H54 (cell line): ENCODE measurements around the gene NOSIP.
A peak's percentile ranks its signal among the peaks of the same experiment; 100 is the strongest.

Source experiments
- DNase-seq: peaks from one replicate; pipeline ENCODE4 v3.0.0; 2011; ENCODE audit warnings: low spot score, mixed read lengths; ENCODE audit not compliant: insufficient read length
- FAIRE-seq: peaks from 3 replicates; lab custom pipeline; 2011; peaks lifted over from hg19 to GRCh38; lab: Jason Lieb, UNC
- POLR2A ChIP-seq: IDR thresholded peaks from 2 replicates; pipeline ENCODE4 v1.6.1; 2011; ENCODE audit warnings: low read depth, mild to moderate bottlenecking, low read length

The NOSIP gene

DNA sequence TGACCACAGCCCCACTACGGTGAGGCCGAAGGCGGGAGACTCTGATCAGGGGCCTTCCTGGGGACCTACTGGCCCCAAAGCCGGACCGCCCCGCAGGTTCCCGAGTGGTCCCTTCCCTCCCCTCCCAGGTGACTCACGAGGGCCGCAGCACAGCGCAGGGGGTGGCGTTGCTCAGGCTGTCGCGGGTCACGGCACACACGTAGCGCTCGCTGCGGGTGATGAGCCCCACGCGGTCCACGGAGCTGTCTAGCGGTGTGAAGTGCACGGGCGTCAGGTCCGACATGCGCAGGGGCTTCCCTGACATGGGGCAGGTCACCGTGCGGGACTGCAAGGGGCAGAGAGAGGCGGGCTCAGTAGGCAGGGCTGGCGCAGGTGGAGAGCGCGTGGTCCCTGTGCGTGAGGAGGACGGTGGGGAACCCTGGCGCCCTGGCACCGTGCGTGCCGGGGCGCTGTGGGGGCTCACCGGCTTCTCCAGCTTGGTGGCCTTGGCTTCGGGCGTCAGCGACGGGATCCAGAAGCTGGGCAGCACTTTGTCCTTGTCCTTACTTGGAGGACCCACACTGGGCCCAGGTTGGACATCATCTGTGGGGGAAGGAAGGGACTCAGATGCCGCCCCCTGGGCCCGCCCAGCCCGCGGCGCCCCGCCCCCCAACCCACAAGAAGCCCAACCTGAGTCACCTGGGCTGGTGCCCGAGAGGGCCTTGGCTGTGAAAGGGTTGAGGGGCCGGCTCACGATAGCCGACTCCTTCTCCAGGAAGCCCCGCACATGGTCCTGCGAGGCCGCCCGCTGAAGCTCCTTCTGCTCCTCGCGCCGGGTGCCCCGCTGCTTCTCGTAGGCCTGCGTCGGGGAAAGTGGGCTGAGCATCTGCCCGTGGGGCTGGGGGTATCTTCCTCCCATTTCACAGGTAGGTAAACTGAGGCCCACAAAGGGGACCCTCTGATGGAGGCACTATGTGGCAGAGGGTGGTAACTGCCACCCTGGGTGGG, 23.7 kb downstream of the NOSIP start:
- FAIRE-seq (no peak), DNase-seq (no peak)
- no peak for TF ChIP-seq POLR2A

DNA sequence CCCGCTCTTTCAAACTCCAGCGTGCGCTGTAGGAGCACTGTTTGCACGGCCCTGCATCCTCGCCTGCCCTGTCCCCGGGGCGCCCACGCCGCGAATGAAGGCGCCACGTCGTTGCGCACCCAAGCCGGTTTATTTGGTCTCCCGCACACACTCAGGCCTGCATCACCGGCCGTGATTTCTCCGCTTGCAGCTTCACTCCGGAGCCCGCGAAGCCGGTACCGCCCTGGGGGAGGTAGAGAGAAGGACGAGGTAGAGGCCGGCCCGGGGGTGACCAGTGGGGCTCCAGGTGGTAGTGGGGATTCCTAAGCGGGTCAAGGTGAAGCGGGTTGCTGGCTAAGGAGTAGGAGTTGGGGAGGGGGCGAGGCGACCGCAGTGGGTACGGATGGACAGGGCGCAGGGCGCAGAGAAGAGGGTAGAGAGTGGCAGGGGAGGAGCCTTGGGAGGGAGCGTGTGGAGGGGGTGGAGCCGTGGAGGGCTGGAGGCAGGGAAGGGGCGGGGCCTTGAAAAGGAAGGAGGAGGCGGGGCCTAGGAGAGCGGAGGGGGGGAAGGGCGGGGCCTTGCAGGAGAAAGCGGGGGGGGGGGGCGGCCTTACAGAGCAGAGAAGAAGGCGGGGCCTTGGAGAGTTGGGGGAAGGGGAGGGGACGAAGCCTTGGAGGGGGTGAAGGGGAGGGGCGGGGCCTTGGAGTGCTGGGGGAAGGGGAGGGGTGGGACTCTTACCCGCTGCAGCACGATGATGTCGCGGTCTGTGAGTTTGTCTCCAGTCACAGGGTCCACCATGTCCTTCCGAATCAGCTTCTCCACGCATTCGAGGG, 24.6 kb downstream of the NOSIP start:
- DNase-seq (peak; percentile 58), FAIRE-seq (no peak)
- no peak for TF ChIP-seq POLR2A

- FAIRE-seq (no peak), DNase-seq (no peak)
- TF ChIP-seq POLR2A, result no peak
Observed at GRCh38 chr19:49554701-49555181, 25.6 kb downstream of the NOSIP start.

DNA sequence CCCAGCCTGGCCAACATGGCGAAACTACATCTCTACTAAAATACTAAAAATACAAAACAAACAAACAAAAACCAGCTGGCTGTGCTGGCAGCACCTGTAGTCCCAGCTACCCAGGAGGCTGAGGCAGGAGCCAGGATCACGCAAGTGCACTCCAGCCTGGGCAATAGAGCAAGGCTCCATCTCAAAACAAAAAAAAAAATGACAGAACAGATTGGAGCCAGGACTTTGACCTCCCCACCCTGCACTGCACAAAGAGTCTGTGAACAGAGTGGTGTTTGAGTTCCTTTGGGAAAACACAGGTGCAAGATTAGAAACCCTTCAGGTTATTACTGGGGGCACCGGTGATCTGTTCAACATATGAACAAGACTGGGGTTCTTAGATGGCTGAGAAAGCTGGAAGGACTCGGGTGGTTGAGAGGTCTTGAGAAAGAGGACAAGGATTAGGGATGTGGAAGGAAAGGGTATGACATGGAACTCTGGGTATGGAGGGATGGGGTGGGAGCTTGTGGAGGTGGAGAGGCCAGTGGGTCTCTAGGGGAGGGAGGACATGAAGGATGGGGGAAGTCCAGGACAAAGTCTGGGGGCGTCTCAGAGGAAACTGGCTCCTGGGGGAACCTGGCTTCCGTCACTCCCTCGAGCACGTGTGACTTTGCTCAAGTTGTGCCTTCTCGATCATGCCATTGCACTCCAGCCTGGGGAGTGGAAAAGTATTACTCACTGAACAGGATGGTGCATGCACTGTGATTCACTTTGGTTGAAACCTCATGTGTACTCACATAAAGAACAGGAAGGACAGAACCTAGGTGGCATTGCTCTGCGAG, 26.7 kb downstream of the NOSIP start:
- FAIRE-seq, result no peak
- DNase-seq, result peak; percentile 81
- no peak for TF ChIP-seq POLR2A

GRCh38 chr19:49552749-49553148, 27.6 kb downstream of the NOSIP start:
- no peak for TF ChIP-seq POLR2A
- DNase-seq (no peak), FAIRE-seq (no peak)

- DNase-seq (no peak), FAIRE-seq (no peak)
- no peak for TF ChIP-seq POLR2A
Observed at GRCh38 chr19:49551531-49551930, 28.8 kb downstream of the NOSIP start.

- TF ChIP-seq POLR2A, result no peak
- FAIRE-seq, result no peak
- DNase-seq, result no peak
Observed at GRCh38 chr19:49549045-49549444, 31.3 kb downstream of the NOSIP start.

- DNase-seq (peak; percentile 86), FAIRE-seq (peak; percentile 82)
- TF ChIP-seq POLR2A, result no peak
Observed at GRCh38 chr19:49546825-49547565, 33.4 kb downstream of the NOSIP start.

DNA sequence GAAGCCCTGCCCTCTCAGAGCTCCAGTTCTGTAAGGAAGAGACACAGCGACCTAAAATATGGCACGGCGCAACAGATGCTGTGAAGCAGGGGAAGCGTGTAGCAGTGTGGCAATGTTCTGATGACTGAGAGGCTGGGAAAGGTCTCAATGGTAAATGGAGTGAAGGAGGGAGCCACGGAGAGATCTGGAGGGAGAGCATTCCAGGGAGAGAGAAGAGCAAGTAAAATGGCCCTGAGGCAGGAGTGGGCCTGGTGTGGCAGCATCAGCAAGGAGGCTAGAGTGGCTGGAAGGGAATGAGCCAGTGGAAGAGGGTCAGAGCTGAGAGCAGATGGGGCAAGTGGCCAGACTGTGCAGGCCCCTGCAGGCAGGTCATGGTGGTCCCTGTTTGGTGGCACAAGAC, 36.2 kb downstream of the NOSIP start:
- DNase-seq (no peak), FAIRE-seq (no peak)
- TF ChIP-seq POLR2A, result no peak

DNA sequence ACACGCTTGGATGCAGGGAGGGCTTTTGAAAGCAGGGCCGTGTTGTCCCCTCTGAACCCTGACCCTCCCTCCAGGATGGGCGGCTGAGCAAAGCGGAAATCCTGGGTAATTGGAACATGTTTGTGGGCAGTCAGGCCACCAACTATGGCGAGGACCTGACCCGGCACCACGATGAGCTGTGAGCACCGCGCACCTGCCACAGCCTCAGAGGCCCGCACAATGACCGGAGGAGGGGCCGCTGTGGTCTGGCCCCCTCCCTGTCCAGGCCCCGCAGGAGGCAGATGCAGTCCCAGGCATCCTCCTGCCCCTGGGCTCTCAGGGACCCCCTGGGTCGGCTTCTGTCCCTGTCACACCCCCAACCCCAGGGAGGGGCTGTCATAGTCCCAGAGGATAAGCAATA, 37.3 kb downstream of the NOSIP start:
- DNase-seq (no peak), FAIRE-seq (no peak)
- no peak for TF ChIP-seq POLR2A

GRCh38 chr19:49542446-49542845, 37.9 kb downstream of the NOSIP start:
- no peak for TF ChIP-seq POLR2A
- DNase-seq (no peak), FAIRE-seq (no peak)

DNA sequence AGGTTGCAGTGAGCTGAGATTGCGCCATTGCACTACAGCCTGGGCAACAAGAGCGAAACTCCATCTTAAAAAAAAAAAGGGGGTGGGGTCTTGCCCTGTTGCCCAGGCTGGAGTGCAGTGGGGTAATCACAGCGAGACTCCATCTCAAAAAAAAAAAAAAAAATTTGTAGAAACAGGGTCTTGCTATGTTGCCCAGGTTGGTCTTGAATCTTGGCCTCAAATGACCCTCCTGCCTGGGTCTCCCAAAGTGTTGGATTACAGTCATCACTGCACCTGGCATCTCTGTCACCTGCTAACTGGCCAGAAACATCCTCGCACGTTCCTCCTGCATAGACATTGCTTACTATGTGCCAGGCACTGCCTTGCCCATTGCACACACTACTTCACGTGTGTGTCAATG, 38.4 kb downstream of the NOSIP start:
- TF ChIP-seq POLR2A, result no peak
- no peak for FAIRE-seq
- DNase-seq, result no peak
